B cell (primary cell): ENCODE measurements around the gene TFEB. TPM values are rescaled to one million over a fixed set of nuclear protein-coding genes. Genes with fewer than 3 reads are reported as not detected.

ENCODE experiments used
- ATAC-seq: fragments of 200-7000 bp; cut with Tn5 transposase; one replicate; pipeline ENCODE4 v1.10.0; 2021; ENCODE audit warnings: low read depth, mild to moderate bottlenecking, moderate number of reproducible peaks, moderate library complexity
- CTCF ChIA-PET: fragments of 350-600 bp; sonication (Branson Sonifier 250); formaldehyde crosslinking; loops from one replicate; lab custom pipeline; 2021; ENCODE audit warnings: antibody characterized with exemption, inconsistent platforms; lab: Charles Lee
- POLR2A ChIA-PET: fragments of 350-600 bp; sonication (Branson Sonifier 250); formaldehyde crosslinking; loops from one replicate; lab custom pipeline; 2021; ENCODE audit warnings: antibody characterized with exemption; lab: Charles Lee
- DNase-seq: peaks from one replicate; pipeline ENCODE4 v3.0.0; 2013
- H2AFZ ChIP-seq: 2 replicates; pipeline ENCODE4 v1.6.1; 2012; ENCODE audit warnings: mild to moderate bottlenecking, low read depth, low read length; ENCODE audit not compliant: insufficient read depth, poor library complexity, severe bottlenecking
- H3K27ac ChIP-seq, 2 donors: 1 replicate in 1 of 2; 2 replicates in 1 of 2; pipeline ENCODE4 v1.5.1; 2012 to 2013; ENCODE audit warnings: low read length in 2 of 2, mild to moderate bottlenecking in 2 of 2, moderate library complexity in 1 of 2
- H3K27me3 ChIP-seq, 4 experiments: fragments of 200-600 bp in 1 of 4; sonication (generic) in 1 of 4; replicated peaks in 1 of 4; 1 replicate in 2 of 4; 2 replicates in 2 of 4; pipeline versions ENCODE4 v1.6.1 to v1.7.0; 2013 to 2016; ENCODE audit warnings: low read length in 3 of 4, mild to moderate bottlenecking in 2 of 4, mixed read lengths in 1 of 4, moderate library complexity in 1 of 4; ENCODE audit not compliant: insufficient read depth in 4 of 4, control insufficient read depth in 3 of 4; ENCODE audit errors: control extremely low read depth in 1 of 4
- H3K36me3 ChIP-seq, 2 experiments: replicated peaks in 1 of 2; 1 replicate in 1 of 2; 2 replicates in 1 of 2; pipeline versions ENCODE4 v1.6.1 to v1.7.1; 2013; ENCODE audit warnings: low read length in 1 of 2; ENCODE audit not compliant: insufficient read depth in 2 of 2, control insufficient read depth in 1 of 2; ENCODE audit errors: control extremely low read depth in 1 of 2, extremely low read depth in 1 of 2
- H3K4me1 ChIP-seq, 2 donors: fragments of 200-600 bp in 1 of 2; sonication (generic) in 1 of 2; 1 replicate in 1 of 2; 2 replicates in 1 of 2; pipeline versions ENCODE4 v1.5.1 to v1.6.1; 2013 to 2017; ENCODE audit warnings: low read length in 2 of 2; ENCODE audit not compliant: control insufficient read depth in 2 of 2, insufficient read depth in 2 of 2
- H3K4me2 ChIP-seq: replicated peaks from 2 replicates; pipeline ENCODE3; 2012; ENCODE audit warnings: mild to moderate bottlenecking, low read depth, low read length; ENCODE audit not compliant: poor library complexity, severe bottlenecking
- H3K4me3 ChIP-seq, 5 experiments: fragments of 200-600 bp in 1 of 5; sonication (generic) in 1 of 5; 1 replicate in 3 of 5; 2 replicates in 2 of 5; pipeline versions ENCODE4 v1.5.1 to v1.7.0; 2011 to 2016; ENCODE audit warnings: low read length in 4 of 5, mild to moderate bottlenecking in 4 of 5, low read depth in 2 of 5, control low read depth in 1 of 5, moderate library complexity in 1 of 5; ENCODE audit not compliant: insufficient read depth in 1 of 5; ENCODE audit errors: control extremely low read depth in 1 of 5, extremely low read depth in 1 of 5
- H3K79me2 ChIP-seq: fragments of 200-600 bp; sonication (generic); one replicate; pipeline ENCODE4 v1.6.0; 2016; ENCODE audit warnings: low read length; ENCODE audit not compliant: control insufficient read depth, insufficient read depth
- H3K9ac ChIP-seq: fragments of 200-600 bp; sonication (generic); 2 replicates; pipeline ENCODE4 v1.6.1; 2017; ENCODE audit warnings: mild to moderate bottlenecking, low read length, moderate library complexity
- H3K9me3 ChIP-seq, 3 donors: one replicate each; pipeline versions ENCODE4 v1.6.1 to v1.7.1; 2013; ENCODE audit warnings: low read length in 2 of 3; ENCODE audit not compliant: control insufficient read depth in 2 of 3, insufficient read depth in 1 of 3; ENCODE audit errors: control extremely low read depth in 1 of 3
- H4K20me1 ChIP-seq: 2 replicates; pipeline ENCODE4 v1.6.0; 2012; ENCODE audit warnings: mild to moderate bottlenecking, low read length; ENCODE audit not compliant: insufficient read depth, control insufficient read depth, poor library complexity, severe bottlenecking
- H3K27ac Mint-ChIP-seq: one replicate; pipeline ENCODE4 v1.8.0; 2021; ENCODE audit warnings: mixed read lengths
- H3K27me3 Mint-ChIP-seq: one replicate; pipeline ENCODE4 v1.8.0; 2021; ENCODE audit warnings: mixed read lengths
- H3K4me1 Mint-ChIP-seq: one replicate; pipeline ENCODE4 v1.8.0; 2021; ENCODE audit warnings: mixed read lengths
- H3K4me3 Mint-ChIP-seq: one replicate; pipeline ENCODE4 v1.8.0; 2021; ENCODE audit warnings: mixed read lengths
- H3K9me3 Mint-ChIP-seq: one replicate; pipeline ENCODE4 v1.8.0; 2022; ENCODE audit warnings: mixed read lengths; ENCODE audit not compliant: insufficient read depth
- CTCF ChIP-seq: fragments of 200-600 bp; IDR thresholded peaks from one replicate; pipeline ENCODE4 v1.8.0; 2022; ENCODE audit warnings: antibody characterized with exemption, mild to moderate bottlenecking
- EZH2 ChIP-seq: IDR thresholded peaks from 2 replicates; pipeline ENCODE4 v1.6.1; 2012; ENCODE audit warnings: borderline replicate concordance, low read depth, mild to moderate bottlenecking, moderate library complexity, low read length; ENCODE audit not compliant: insufficient read depth, poor library complexity, severe bottlenecking
- WGBS: methylation state at CpG from one replicate; pipeline ENCODE4 v1.1.5; 2013; ENCODE audit warnings: missing lambda C conversion rate; ENCODE audit not compliant: insufficient coverage; 5-methylcytosine and 5-hydroxymethylcytosine counted together
- intact Hi-C: fragments of 100-400 bp; cut with micrococcal nuclease; formaldehyde crosslinking; loops from one replicate; pipeline ENCODE4 v1.10.0; 2022
- polyA plus RNA-seq: library from polyadenylated mRNA; depleted of rRNA; stranded (reverse); fragments of >200 nt; gene quantifications from 2 replicates; pipeline ENCODE4 v1.2.3, GENCODE V29; 2012
- total RNA-seq, 2 donors: library from RNA; stranded (reverse); fragments of 120-200 nt in 1 of 2; gene quantifications; 1 replicate in 1 of 2; 2 replicates in 1 of 2; pipeline versions ENCODE4 v1.2.3 to v1.2.4, GENCODE V29; 2013 to 2022

Gene TFEB
- total and polyA plus RNA-seq, 2 donors (not counting 1 experiment from before 2014, with no cell fraction given) = 113 to 148 TPM

- 56% methylated on average over 29 of the region's 31 CpGs for WGBS
Measured at GRCh38 chr6:41682497-41683272, 52.7 kb downstream of the TFEB start.

More at GRCh38 chr6:41682497-41683272, 52.7 kb downstream of the TFEB start:
- Histone ChIP-seq H3K79me2 (no peaks in the 10 kb centered on the region), H3K4me2 (peak overlapping the region; percentile 85), H2AFZ (peak overlapping the region; percentile 78), H3K27ac (peak overlapping the region; percentile 29 to 46), H3K4me3 (peak overlapping the region in 4 of 5 experiments; percentile 51 to 57 (median 52)), H3K9ac (peak overlapping the region; percentile 60), H4K20me1 (peaks cover 8% of the 10 kb centered on the region), H3K4me1 (peaks cover 9 to 26% of the 10 kb centered on the region in 2 donors), H3K36me3 (peaks cover 0 to 37% of the 10 kb centered on the region in 2 experiments), H3K9me3 (no peaks in the 10 kb centered on the region), H3K27me3 (no peaks in the 10 kb centered on the region)
- intact Hi-C loops = loop anchor here (1.0 to 5.0 kb wide), 8 partner anchors 24 to 365 kb away; partner anchors contain the start of gene TOMM6
- TF ChIP-seq CTCF (no peak), EZH2 (no peak)
- H3K27ac Mint-ChIP-seq = peak overlapping the region; percentile 86
- H3K9me3 Mint-ChIP-seq = no peaks in the 10 kb centered on the region
- no peaks in the 10 kb centered on the region for H3K27me3 Mint-ChIP-seq
- peaks cover 20% of the 10 kb centered on the region for H3K4me1 Mint-ChIP-seq
- CTCF ChIA-PET = interaction anchor here (0.6 to 8.4 kb wide), 36 partner anchors 11 to 1910 kb away, joined by 3 to 86 read pairs (median 5); partner anchors contain the start of genes TFEB and TOMM6
- peak; percentile 52 for DNase-seq
- H3K4me3 Mint-ChIP-seq = peak overlapping the region; percentile 66
- no peak for ATAC-seq
- POLR2A ChIA-PET = interaction anchor here (0.6 to 3.5 kb wide), 12 partner anchors 10 to 868 kb away, joined by 4 to 24 read pairs (median 4); no protein-coding TSS in a partner anchor
